HCT116 (cell line): ENCODE results near the gene PRPF19.

Experiments used
- CEBPB ChIP-seq: IDR thresholded peaks from 2 replicates; pipeline ENCODE4 v1.6.1; 2012; ENCODE audit warnings: low read depth
- EGR1 ChIP-seq: IDR thresholded peaks from 2 replicates; pipeline ENCODE4 v1.6.1; 2012; ENCODE audit warnings: low read depth
- EZH2 ChIP-seq: fragments of 200-600 bp; sonication (generic); IDR thresholded peaks from 2 replicates; pipeline ENCODE4 v1.6.1; 2017; ENCODE audit warnings: antibody characterized with exemption, mixed run types
- EZH2phosphoT487 ChIP-seq: fragments of 200-600 bp; IDR thresholded peaks from 2 replicates; pipeline ENCODE4 v1.6.1; 2018; ENCODE audit warnings: antibody characterized with exemption, borderline replicate concordance
- MAX ChIP-seq: IDR thresholded peaks from 2 replicates; pipeline ENCODE4 v1.6.1; 2012
- POLR2A ChIP-seq: IDR thresholded peaks from 2 replicates; pipeline ENCODE4 v1.7.0; 2011; ENCODE audit warnings: borderline replicate concordance; ENCODE audit not compliant: insufficient read depth, insufficient read length; ENCODE audit errors: extremely low read depth
- POLR2AphosphoS5 ChIP-seq: IDR thresholded peaks from 2 replicates; pipeline ENCODE4 v1.6.1; 2011; ENCODE audit warnings: mild to moderate bottlenecking, low read depth, low read length, moderate library complexity
- RAD21 ChIP-seq: IDR thresholded peaks from 2 replicates; pipeline ENCODE4 v1.6.1; 2012; ENCODE audit warnings: low read depth, mild to moderate bottlenecking
- SIN3A ChIP-seq: IDR thresholded peaks from 2 replicates; pipeline ENCODE4 v1.6.1; 2012; ENCODE audit warnings: low read depth
- SRF ChIP-seq: IDR thresholded peaks from 2 replicates; pipeline ENCODE4 v1.6.1; 2012; ENCODE audit warnings: low read depth
- ZBTB33 ChIP-seq: IDR thresholded peaks from 2 replicates; pipeline ENCODE4 v1.6.1; 2011; ENCODE audit warnings: mild to moderate bottlenecking, low read length, moderate library complexity; ENCODE audit not compliant: insufficient replicate concordance; ENCODE audit errors: extremely low read depth
- TF ChIP-seq, protein P1 (sequence below), 3 experiments: fragments of 200-600 bp in 1 of 3; sonication (generic) in 1 of 3; IDR thresholded peaks in 2 of 3; conservative IDR thresholded peaks in 1 of 3; 2 replicates each; pipeline ENCODE4 v1.5.1; 2012 to 2017; ENCODE audit warnings: low read depth in 2 of 3, low read length in 2 of 3, antibody characterized with exemption in 1 of 3, borderline replicate concordance in 1 of 3, control low read depth in 1 of 3, mild to moderate bottlenecking in 1 of 3, mixed read lengths in 1 of 3, mixed run types in 1 of 3, moderate library complexity in 1 of 3; ENCODE audit not compliant: insufficient read depth in 1 of 3

- TF ChIP-seq, protein P1, sequence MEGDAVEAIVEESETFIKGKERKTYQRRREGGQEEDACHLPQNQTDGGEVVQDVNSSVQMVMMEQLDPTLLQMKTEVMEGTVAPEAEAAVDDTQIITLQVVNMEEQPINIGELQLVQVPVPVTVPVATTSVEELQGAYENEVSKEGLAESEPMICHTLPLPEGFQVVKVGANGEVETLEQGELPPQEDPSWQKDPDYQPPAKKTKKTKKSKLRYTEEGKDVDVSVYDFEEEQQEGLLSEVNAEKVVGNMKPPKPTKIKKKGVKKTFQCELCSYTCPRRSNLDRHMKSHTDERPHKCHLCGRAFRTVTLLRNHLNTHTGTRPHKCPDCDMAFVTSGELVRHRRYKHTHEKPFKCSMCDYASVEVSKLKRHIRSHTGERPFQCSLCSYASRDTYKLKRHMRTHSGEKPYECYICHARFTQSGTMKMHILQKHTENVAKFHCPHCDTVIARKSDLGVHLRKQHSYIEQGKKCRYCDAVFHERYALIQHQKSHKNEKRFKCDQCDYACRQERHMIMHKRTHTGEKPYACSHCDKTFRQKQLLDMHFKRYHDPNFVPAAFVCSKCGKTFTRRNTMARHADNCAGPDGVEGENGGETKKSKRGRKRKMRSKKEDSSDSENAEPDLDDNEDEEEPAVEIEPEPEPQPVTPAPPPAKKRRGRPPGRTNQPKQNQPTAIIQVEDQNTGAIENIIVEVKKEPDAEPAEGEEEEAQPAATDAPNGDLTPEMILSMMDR (IDR thresholded peaks at IDR 0.05 in 2 of 3, conservative IDR thresholded peaks at IDR 0.05 in 1 of 3; ENCODE audit: borderline replicate concordance in 1 of 3, insufficient read depth in 1 of 3, low read depth in 2 of 3, low read length in 2 of 3) = no peak
- TF ChIP-seq CEBPB (no peak), POLR2A (no peak), RAD21 (no peak), SRF (no peak), ZBTB33 (no peak), POLR2AphosphoS5 (no peak), EGR1 (no peak), EZH2phosphoT487 (no peak), SIN3A (no peak), EZH2 (no peak), MAX (no peak)
Measured at GRCh38 chr11:60919320-60919719, 12.9 kb upstream of the PRPF19 start.
